Dedifferentiated amniotic fluid mesenchymal stem cell (primary cell): ENCODE data around the gene TNFRSF21.
"Not testable (repeated sequence)": the region's sequence is repeated elsewhere in the genome, so short reads cannot be mapped to it uniquely, and the experiment has no call there.

ENCODE experiments used
- DNase-seq: peaks from one replicate; pipeline ENCODE4 v3.0.0-alpha.2; 2016; ENCODE audit errors: extremely low spot score

TNFRSF21 gene

GRCh38 chr6:47288267-47289090 is 21.2 kb downstream of the TNFRSF21 start:
- no peak for DNase-seq

- no peak for DNase-seq
These were observed 23.4 kb downstream of the TNFRSF21 start for GRCh38 chr6:47286301-47286700.

- no peak for DNase-seq
These were observed 25.7 kb downstream of the TNFRSF21 start for GRCh38 chr6:47283993-47284392.

- no peak for DNase-seq
These were observed 31.2 kb downstream of the TNFRSF21 start for GRCh38 chr6:47278545-47278944.

DNA sequence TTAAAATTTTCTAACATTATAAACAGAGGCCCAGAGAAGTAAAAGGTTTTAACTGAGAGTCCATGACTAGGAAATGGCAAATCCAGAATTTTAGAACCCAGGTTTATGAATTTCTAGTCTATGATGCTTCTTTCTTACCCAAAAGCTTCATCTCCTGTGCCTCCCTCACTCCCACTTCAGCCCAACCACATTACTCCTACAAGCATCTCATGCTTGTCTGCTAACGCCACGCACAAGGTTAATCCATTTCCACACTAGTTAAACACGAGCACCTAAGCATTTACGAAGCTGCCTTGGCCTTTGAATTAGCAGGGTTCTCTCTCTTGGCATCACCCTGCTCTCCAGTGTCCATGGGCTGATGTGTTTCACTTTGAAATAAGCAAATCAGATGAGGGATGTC is 32.0 kb downstream of the TNFRSF21 start:
- no peak for DNase-seq

GRCh38 chr6:47276377-47276776 is 33.3 kb downstream of the TNFRSF21 start:
- no peak for DNase-seq

DNA sequence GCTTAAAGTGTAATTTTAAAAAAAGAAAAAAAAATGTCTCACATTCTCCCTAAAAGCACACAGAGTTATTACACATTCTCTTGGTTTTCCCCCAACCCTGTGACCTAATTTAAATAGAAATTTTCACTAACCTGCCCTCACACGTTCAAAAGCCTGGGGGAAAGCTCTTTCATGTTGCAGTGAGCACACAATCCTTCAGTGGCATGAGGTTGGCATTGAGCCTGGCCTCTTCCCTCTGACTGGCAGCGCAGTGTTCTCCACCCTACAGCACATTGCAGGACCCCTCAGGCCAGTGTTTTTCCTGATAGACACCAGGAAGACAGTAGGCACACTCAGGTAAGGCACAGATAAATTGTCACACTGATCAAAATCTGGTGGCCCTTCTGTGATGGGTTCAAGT is 34.1 kb downstream of the TNFRSF21 start:
- no peak for DNase-seq

GRCh38 chr6:47275132-47275531 is 34.6 kb downstream of the TNFRSF21 start:
- not testable (repeated sequence) for DNase-seq

- no peak for DNase-seq
These were observed 41.0 kb downstream of the TNFRSF21 start for GRCh38 chr6:47268572-47269187.

DNA sequence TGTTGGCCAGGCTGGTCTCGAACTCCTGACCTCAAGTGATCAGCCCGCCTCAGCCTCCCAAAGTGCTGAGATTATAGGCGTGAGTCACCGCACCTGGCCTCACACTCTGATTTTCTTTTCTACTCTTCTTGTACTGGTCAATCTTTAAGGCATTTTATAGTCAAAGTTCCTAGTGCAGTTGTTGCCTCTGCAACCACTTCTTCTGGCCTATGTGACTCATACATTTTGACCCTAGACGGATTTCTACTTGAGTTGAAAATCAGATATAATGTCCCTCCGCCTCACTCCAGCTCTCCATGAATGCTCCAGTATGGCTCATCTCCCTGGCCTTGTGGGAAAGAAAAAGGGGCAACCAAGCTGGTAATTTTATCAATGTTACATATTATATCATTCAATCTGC is 42.4 kb downstream of the TNFRSF21 start:
- no peak for DNase-seq

DNA sequence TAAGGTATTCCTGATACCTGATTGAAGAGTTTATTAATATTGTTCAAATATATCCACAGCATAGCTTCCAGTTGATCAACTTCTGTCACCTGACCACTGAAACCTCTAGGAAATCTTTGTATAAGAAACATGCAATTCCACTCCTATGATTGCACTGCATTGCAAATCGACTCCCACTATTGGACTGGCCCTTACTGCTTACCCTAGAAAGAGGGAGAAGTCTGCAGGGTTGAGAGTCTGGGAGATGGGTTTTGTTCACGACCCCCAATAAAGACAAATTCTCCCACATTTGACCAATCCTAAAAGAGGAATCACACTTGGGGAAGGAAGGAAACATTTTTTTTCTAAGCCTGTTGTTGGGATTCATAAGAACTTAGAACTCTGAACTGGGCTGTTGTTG is 43.7 kb downstream of the TNFRSF21 start:
- no peak for DNase-seq

DNA sequence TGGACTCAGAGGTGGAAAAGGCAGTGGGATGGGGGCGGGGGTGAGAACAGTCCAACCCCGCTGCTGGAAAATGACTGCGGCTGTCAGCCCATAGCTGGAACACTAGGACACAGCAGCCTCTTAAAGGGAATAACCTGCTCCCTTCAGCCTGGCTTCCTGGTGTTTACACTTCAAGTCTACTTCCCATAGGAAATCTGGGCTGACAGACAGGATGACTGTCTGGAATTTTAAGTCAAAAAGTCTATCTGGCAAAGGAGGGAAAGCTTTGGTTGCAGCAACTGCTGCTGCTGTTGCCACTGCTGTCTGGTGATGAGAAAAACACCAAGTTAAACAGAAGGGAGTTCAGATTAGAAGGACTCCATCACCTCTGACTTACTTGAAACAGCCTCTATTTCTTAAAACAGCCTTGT is 44.9 kb downstream of the TNFRSF21 start:
- DNase-seq = no peak

- DNase-seq = no peak
These were observed 46.4 kb downstream of the TNFRSF21 start for GRCh38 chr6:47263268-47263667.

DNA sequence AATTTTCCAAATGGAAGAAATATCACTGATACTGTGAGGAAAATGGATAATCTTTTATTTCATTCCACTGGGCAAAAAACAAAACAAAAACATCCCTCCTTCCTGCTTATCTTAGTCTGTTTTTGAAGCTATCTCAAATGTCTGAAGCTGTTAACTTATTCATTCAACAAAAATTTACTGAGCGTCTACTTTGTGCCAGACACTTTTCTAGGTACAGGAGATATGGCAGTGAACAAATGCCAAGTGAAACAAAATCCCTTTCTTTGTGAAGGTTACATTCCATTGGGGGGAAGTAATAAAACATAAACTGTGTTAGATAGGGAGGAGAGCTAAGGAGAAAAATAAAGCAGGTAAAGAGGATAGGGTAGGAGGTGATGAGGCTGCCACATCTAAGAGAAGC is 47.5 kb downstream of the TNFRSF21 start:
- DNase-seq = no peak

DNA sequence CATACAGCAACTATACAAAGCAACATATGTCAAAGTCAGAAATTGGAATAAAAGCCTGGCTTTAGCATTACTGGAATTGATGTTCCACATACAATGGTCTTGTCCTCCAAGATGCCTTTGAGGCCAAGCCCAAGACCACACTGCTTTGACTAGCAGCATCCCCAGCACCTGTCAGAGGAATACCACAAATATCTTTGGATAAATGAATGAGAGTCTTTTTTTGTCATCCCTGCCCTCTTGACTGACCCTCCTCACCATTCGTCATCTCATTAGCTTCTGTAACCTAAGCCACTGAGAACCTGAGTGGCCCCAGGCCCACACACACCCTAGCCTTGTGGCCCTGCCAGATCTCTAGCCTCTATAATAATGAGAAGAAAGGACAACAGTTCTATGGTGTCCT is 48.5 kb downstream of the TNFRSF21 start:
- no peak for DNase-seq

GRCh38 chr6:47260021-47260420 is 49.7 kb downstream of the TNFRSF21 start:
- no peak for DNase-seq

GRCh38 chr6:47258724-47259347 is 50.9 kb downstream of the TNFRSF21 start:
- DNase-seq = no peak

- DNase-seq = no peak
These were observed 52.5 kb downstream of the TNFRSF21 start for GRCh38 chr6:47256981-47257730.

DNA sequence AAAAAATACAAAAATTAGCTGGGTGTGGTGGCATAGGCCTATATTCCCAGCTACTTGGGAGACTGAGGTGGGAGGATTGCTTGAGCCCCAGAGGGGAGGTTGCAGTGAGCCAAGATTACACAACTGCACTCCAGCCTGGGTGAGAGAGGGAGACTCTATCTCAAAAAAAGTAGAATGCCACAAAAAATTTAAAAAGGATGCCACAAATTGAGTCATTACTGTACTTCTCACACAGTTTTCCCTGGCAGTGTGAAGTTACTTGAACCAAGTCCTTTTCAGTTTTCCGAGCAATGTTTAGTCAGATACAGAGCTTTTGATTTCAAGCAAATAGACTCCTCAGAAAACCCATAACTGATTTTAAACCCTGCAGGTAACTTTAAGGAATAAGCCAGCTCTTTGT is 53.3 kb downstream of the TNFRSF21 start:
- no peak for DNase-seq

GRCh38 chr6:47254906-47255305 is 54.8 kb downstream of the TNFRSF21 start:
- DNase-seq = no peak

GRCh38 chr6:47254051-47254450 is 55.7 kb downstream of the TNFRSF21 start:
- no peak for DNase-seq

- no peak for DNase-seq
These were observed 56.6 kb downstream of the TNFRSF21 start for GRCh38 chr6:47253136-47253535.
